Vagina (tissue), 2 donors: Measurements from ENCODE around the gene DDX49.

ENCODE experiments used
- CTCF ChIP-seq, 3 experiments: fragments of 450-650 bp in 2 of 3; fragments of 200-600 bp in 1 of 3; sonication (generic) in 1 of 3; IDR thresholded peaks; one replicate each; pipeline ENCODE4 v1.5.1; 2017 to 2019; ENCODE audit warnings: antibody characterized with exemption in 3 of 3, mild to moderate bottlenecking in 2 of 3, moderate library complexity in 2 of 3
- POLR2A ChIP-seq, 2 donors: fragments of 450-650 bp; IDR thresholded peaks; one replicate each; pipeline ENCODE4 v1.6.1; 2017; ENCODE audit warnings: antibody characterized with exemption in 2 of 2, mild to moderate bottlenecking in 2 of 2, moderate library complexity in 2 of 2

GRCh38 chr19:18961767-18962620 is 42.5 kb downstream of the DDX49 start:
- no peak for TF ChIP-seq CTCF (IDR thresholded peaks at IDR 0.05)
- no peak for TF ChIP-seq POLR2A (IDR thresholded peaks at IDR 0.05)
